Measurements from ENCODE around the gene SORD.

The SORD gene

GRCh38 chr15:45123397-45123796, 100.4 kb downstream of the SORD start:
- TF ChIP-seq CTCF (IDR thresholded peaks at IDR 0.05) = no peak

- peak; percentile 62 for TF ChIP-seq CTCF (IDR thresholded peaks at IDR 0.05)
Measured at GRCh38 chr15:45126535-45127158, 103.7 kb downstream of the SORD start.
